H1 (cell line): Measurements from ENCODE around the gene MTHFS. TPM values are rescaled to one million over a fixed set of nuclear protein-coding genes. Genes with fewer than 3 reads are reported as not detected.

Experiments
- CTCF ChIA-PET: fragments of 300-600 bp; sonication (Branson Sonifier 250); formaldehyde crosslinking; loops from one replicate; lab custom pipeline; 2021; ENCODE audit not compliant: partially characterized antibody; lab: Charles Lee
- POLR2A ChIA-PET: fragments of 300-600 bp; sonication (Branson Sonifier 250); formaldehyde crosslinking; loops from one replicate; lab custom pipeline; 2021; ENCODE audit warnings: inconsistent platforms; ENCODE audit not compliant: partially characterized antibody; lab: Charles Lee
- DNase-seq, 2 experiments: peaks; one replicate each; pipeline versions ENCODE4 v3.0.0 to v3.0.0-alpha.2; 2010 to 2022; ENCODE audit warnings: low spot score in 2 of 2, low read depth in 1 of 2, mixed read lengths in 1 of 2
- FAIRE-seq: peaks from 2 replicates; lab custom pipeline; 2011; peaks lifted over from hg19 to GRCh38; lab: Jason Lieb, UNC
- H2AFZ ChIP-seq: 2 replicates; pipeline ENCODE4 v1.8.1; 2012; ENCODE audit warnings: low read length, inconsistent platforms
- H2AK5ac ChIP-seq: 2 replicates; pipeline ENCODE4 v1.6.1; 2013; ENCODE audit warnings: low read depth, low read length
- H2BK120ac ChIP-seq: replicated peaks from 2 replicates; pipeline ENCODE3; 2013; ENCODE audit warnings: low read depth, low read length, inconsistent platforms
- H2BK12ac ChIP-seq: 2 replicates; pipeline ENCODE4 v1.6.1; 2013; ENCODE audit warnings: low read depth, low read length
- H2BK15ac ChIP-seq: 2 replicates; pipeline ENCODE4 v1.6.1; 2013; ENCODE audit warnings: low read length
- H2BK20ac ChIP-seq: 2 replicates; pipeline ENCODE4 v1.6.1; 2013; ENCODE audit warnings: low read length
- H2BK5ac ChIP-seq: 2 replicates; pipeline ENCODE4 v1.6.1; 2013; ENCODE audit warnings: low read depth, low read length
- H3K14ac ChIP-seq: 2 replicates; pipeline ENCODE4 v1.6.1; 2013; ENCODE audit warnings: inconsistent platforms; ENCODE audit not compliant: insufficient read length
- H3K18ac ChIP-seq: 2 replicates; pipeline ENCODE4 v1.6.1; 2013; ENCODE audit warnings: low read length; ENCODE audit errors: extremely low read depth
- H3K23ac ChIP-seq: 2 replicates; pipeline ENCODE4 v1.6.1; 2013; ENCODE audit warnings: inconsistent platforms; ENCODE audit not compliant: insufficient read length
- H3K23me2 ChIP-seq: 2 replicates; pipeline ENCODE4 v1.6.1; 2013; ENCODE audit warnings: low read depth, low read length
- H3K27ac ChIP-seq: 2 replicates; pipeline ENCODE4 v1.6.1; 2011; ENCODE audit warnings: low read depth, low read length, inconsistent platforms
- H3K27me3 ChIP-seq, 4 experiments: replicated peaks in 1 of 4; 1 replicate in 1 of 4; 2 replicates in 3 of 4; pipeline versions ENCODE4 v1.6.1 to v1.8.1; 2011 to 2013; ENCODE audit warnings: low read length in 3 of 4, mild to moderate bottlenecking in 3 of 4, inconsistent platforms in 2 of 4, mixed read lengths in 2 of 4, moderate library complexity in 1 of 4; ENCODE audit not compliant: control insufficient read depth in 3 of 4, insufficient read depth in 3 of 4; ENCODE audit errors: extremely low read depth in 1 of 4
- H3K36me3 ChIP-seq, 4 experiments: 2 replicates each; pipeline versions ENCODE4 v1.6.1 to v1.8.1; 2011 to 2013; ENCODE audit warnings: mild to moderate bottlenecking in 4 of 4, low read length in 3 of 4, moderate library complexity in 2 of 4, control low read depth in 1 of 4, inconsistent platforms in 1 of 4; ENCODE audit not compliant: insufficient read depth in 4 of 4, control insufficient read depth in 2 of 4
- H3K4ac ChIP-seq: replicated peaks from 2 replicates; pipeline ENCODE3; 2013; ENCODE audit warnings: low read length, low read depth, mixed read lengths, inconsistent platforms; ENCODE audit not compliant: insufficient read length
- H3K4me1 ChIP-seq, 4 experiments: replicated peaks in 1 of 4; 1 replicate in 1 of 4; 2 replicates in 3 of 4; pipeline versions ENCODE4 v1.6.1 to v1.8.1; 2011 to 2013; ENCODE audit warnings: low read length in 3 of 4, inconsistent platforms in 2 of 4, mixed read lengths in 1 of 4; ENCODE audit not compliant: insufficient read depth in 4 of 4, control insufficient read depth in 3 of 4
- H3K4me2 ChIP-seq, 2 experiments: 2 replicates each; pipeline versions ENCODE4 v1.6.1 to v1.8.1; 2011 to 2013; ENCODE audit warnings: low read depth in 2 of 2, low read length in 2 of 2, control low read depth in 1 of 2, inconsistent platforms in 1 of 2, mild to moderate bottlenecking in 1 of 2; ENCODE audit not compliant: insufficient read depth in 1 of 2
- H3K4me3 ChIP-seq, 4 experiments: fragments of 200-600, 300-600 bp in 1 of 4; sonication (generic), shearing (Covaris generic), sonication (Bioruptor Twin) in 1 of 4; 2 replicates each; pipeline versions ENCODE4 v1.5.1 to v1.8.1; 2011 to 2016; ENCODE audit warnings: low read length in 4 of 4, low read depth in 3 of 4, control low read depth in 2 of 4, inconsistent platforms in 2 of 4, mild to moderate bottlenecking in 2 of 4, mixed read lengths in 1 of 4, moderate library complexity in 1 of 4; ENCODE audit not compliant: insufficient read depth in 2 of 4; ENCODE audit errors: extremely low read depth in 1 of 4
- H3K56ac ChIP-seq: replicated peaks from 2 replicates; pipeline ENCODE3; 2013; ENCODE audit warnings: low read depth, mild to moderate bottlenecking, mixed read lengths, low read length, inconsistent platforms; ENCODE audit not compliant: insufficient read length
- H3K79me1 ChIP-seq: 2 replicates; pipeline ENCODE4 v1.6.1; 2013; ENCODE audit warnings: low read depth, low read length, control low read depth
- H3K79me2 ChIP-seq, 2 experiments: 2 replicates each; pipeline versions ENCODE4 v1.6.1 to v1.8.1; 2012 to 2013; ENCODE audit warnings: low read length in 2 of 2, mild to moderate bottlenecking in 2 of 2, inconsistent platforms in 1 of 2; ENCODE audit not compliant: insufficient read depth in 2 of 2, control insufficient read depth in 1 of 2
- H3K9ac ChIP-seq, 4 experiments: replicated peaks in 1 of 4; 1 replicate in 1 of 4; 2 replicates in 3 of 4; pipeline versions ENCODE4 v1.6.1 to v1.8.1; 2011 to 2013; ENCODE audit warnings: low read depth in 3 of 4, low read length in 3 of 4, control low read depth in 2 of 4, mild to moderate bottlenecking in 2 of 4, moderate library complexity in 2 of 4, inconsistent platforms in 1 of 4; ENCODE audit errors: extremely low read depth in 1 of 4
- H3K9me3 ChIP-seq, 2 experiments: 2 replicates each; pipeline versions ENCODE4 v1.6.1 to v1.8.1; 2012 to 2013; ENCODE audit warnings: mild to moderate bottlenecking in 2 of 2, moderate library complexity in 2 of 2, control low read depth in 1 of 2, inconsistent platforms in 1 of 2, low read depth in 1 of 2, low read length in 1 of 2, mixed read lengths in 1 of 2; ENCODE audit not compliant: insufficient read depth in 2 of 2
- H4K20me1 ChIP-seq, 2 experiments: replicated peaks in 1 of 2; 2 replicates each; pipeline versions ENCODE3 to v1.8.1; 2011 to 2013; ENCODE audit warnings: inconsistent platforms in 2 of 2, low read length in 2 of 2, mild to moderate bottlenecking in 1 of 2; ENCODE audit not compliant: insufficient read depth in 2 of 2, control insufficient read depth in 1 of 2
- H4K5ac ChIP-seq: 2 replicates; pipeline ENCODE4 v1.6.1; 2013; ENCODE audit warnings: low read length, low read depth, mixed read lengths, inconsistent platforms; ENCODE audit not compliant: insufficient read length
- H4K8ac ChIP-seq: 2 replicates; pipeline ENCODE4 v1.8.0; 2013; ENCODE audit warnings: mild to moderate bottlenecking, moderate library complexity, low read length, inconsistent platforms; ENCODE audit not compliant: insufficient read depth; ENCODE audit errors: extremely low read depth
- H4K91ac ChIP-seq: replicated peaks from 2 replicates; pipeline ENCODE3; 2013; ENCODE audit warnings: low read length, mixed read lengths, inconsistent platforms; ENCODE audit not compliant: insufficient read length
- ASH2L ChIP-seq: fragments of 200-600, 300-600 bp; sonication (generic); IDR thresholded peaks from one replicate; pipeline ENCODE4 v1.7.1; 2017; ENCODE audit warnings: low read length
- CBX5 ChIP-seq: fragments of 300-800, 300-1000 bp; sonication (generic); IDR thresholded peaks from 2 replicates; pipeline ENCODE4 v1.7.1; 2016; ENCODE audit warnings: antibody characterized with exemption, low read length, low read depth
- EGR1 ChIP-seq: IDR thresholded peaks from 2 replicates; pipeline ENCODE4 v1.6.1; 2011; ENCODE audit warnings: low read depth, low read length, borderline replicate concordance
- POLR2A ChIP-seq, 2 experiments: IDR thresholded peaks; 1 replicate in 1 of 2; 2 replicates in 1 of 2; pipeline ENCODE4 v1.6.1; 2011; ENCODE audit warnings: low read depth in 2 of 2, low read length in 2 of 2, mild to moderate bottlenecking in 2 of 2; ENCODE audit errors: control extremely low read depth in 1 of 2
- POU5F1 ChIP-seq: IDR thresholded peaks from 2 replicates; pipeline ENCODE4 v1.6.1; 2011; ENCODE audit warnings: low read depth, mild to moderate bottlenecking, low read length, moderate library complexity
- RXRA ChIP-seq: IDR thresholded peaks from 2 replicates; pipeline ENCODE4 v1.6.1; 2011; ENCODE audit warnings: low read depth, mild to moderate bottlenecking, low read length, moderate library complexity; ENCODE audit not compliant: insufficient read depth
- SAP30 ChIP-seq: fragments of 300-600 bp; sonication (generic); IDR thresholded peaks from 2 replicates; pipeline ENCODE4 v1.7.1; 2012; ENCODE audit warnings: low read length, moderate library complexity, mild to moderate bottlenecking, inconsistent platforms; ENCODE audit not compliant: insufficient read depth, insufficient replicate concordance
- SIX5 ChIP-seq: IDR thresholded peaks from 2 replicates; pipeline ENCODE4 v1.6.1; 2011; ENCODE audit warnings: mild to moderate bottlenecking, low read depth, low read length
- TCF12 ChIP-seq: IDR thresholded peaks from 2 replicates; pipeline ENCODE4 v1.6.1; 2011; ENCODE audit warnings: low read depth, mild to moderate bottlenecking, low read length
- WGBS, 2 experiments: shearing (Covaris generic) in 1 of 2; methylation state at CpG; one replicate each; pipeline versions ENCODE4 v1.1.6 to v1.1.7; 2013 to 2015; ENCODE audit warnings: low lambda C conversion rate in 2 of 2, mixed read lengths in 2 of 2, inconsistent platforms in 1 of 2, low coverage in 1 of 2, missing lambda C conversion rate in 1 of 2; ENCODE audit not compliant: insufficient replicate concordance in 2 of 2, insufficient coverage in 1 of 2, insufficient read length in 1 of 2; ENCODE audit errors: extremely low coverage in 1 of 2, missing lambda C conversion rate in 1 of 2; 5-methylcytosine and 5-hydroxymethylcytosine counted together
- polyA plus RNA-seq, 7 experiments: library from polyadenylated mRNA; depleted of rRNA in 3 of 7; stranded (reverse) in 5 of 7; unstranded in 2 of 7; fragments of >200 nt in 5 of 7; fragments of 200-250 nt in 2 of 7; gene quantifications; 1 replicate in 5 of 7; 2 replicates in 1 of 7; 4 replicates in 1 of 7; pipeline versions ENCODE4 v1.2.1 to v1.2.3, GENCODE V29; 2011 to 2013; ENCODE audit warnings: missing spikeins in 2 of 7, mixed read lengths in 2 of 7
- total RNA-seq: library from RNA; stranded (reverse); fragmentation: NEBNext Ultra II Directional; extraction: Animal tissue kit (Norgen Biotek cat#: 25700); gene quantifications from 2 replicates; pipeline ENCODE4 v1.2.1, GENCODE V29; 2021
- TF ChIP-seq, protein P1 (sequence below): IDR thresholded peaks from 2 replicates; pipeline ENCODE4 v1.6.1; 2011; ENCODE audit warnings: low read length, improper control_type of control experiment
- TF ChIP-seq, protein P2 (sequence below): IDR thresholded peaks from 2 replicates; pipeline ENCODE4 v1.6.1; 2012; ENCODE audit warnings: inconsistent platforms

Gene MTHFS
- total and polyA plus RNA-seq, 2 of the 8 experiments (the other 6 are each of a cell fraction or from before 2014, with no cell fraction given) = 27.3 to 37.2 TPM

DNA sequence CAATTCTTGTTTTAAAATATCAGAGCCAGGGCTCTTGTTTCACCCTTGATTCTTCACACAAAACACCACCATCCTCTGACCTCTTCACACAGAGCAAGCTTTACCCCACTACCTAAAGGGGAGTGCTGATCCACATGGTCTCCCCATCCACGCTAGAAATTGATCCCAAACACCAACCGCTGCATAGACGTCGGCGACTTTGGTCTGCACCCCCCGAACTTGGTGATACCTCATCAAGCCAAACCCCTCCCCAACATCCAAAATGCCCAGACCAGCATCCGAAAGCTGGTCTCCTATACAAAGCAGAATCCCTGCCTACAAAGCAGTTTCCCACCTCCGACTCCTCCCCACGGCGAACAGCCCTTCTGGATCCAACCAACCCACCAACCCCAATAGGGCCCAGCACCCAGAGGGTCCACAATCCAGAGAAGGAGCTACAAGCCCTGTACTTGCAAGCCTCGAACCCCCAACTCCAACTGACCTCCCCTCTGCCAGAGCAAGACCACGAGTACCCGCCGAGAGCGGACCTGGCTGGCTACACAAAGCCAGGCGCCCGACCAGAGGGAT, 25.8 kb upstream of the MTHFS start:
- no peak overlapping the region for H2BK15ac ChIP-seq
- H2BK120ac ChIP-seq = no peak overlapping the region
- peak overlapping the region; percentile 74 for H4K5ac ChIP-seq
- H3K9me3 ChIP-seq = no peaks in the 10 kb centered on the region; a peak in 1 of 4 replicates
- no peaks in the 10 kb centered on the region for H3K27me3 ChIP-seq
- no peak overlapping the region for H3K4ac ChIP-seq
- WGBS, 2 experiments = 2% methylated on average over 15 of the region's 17 CpGs; no CpG with 5 or more reads in 1 of the 2 experiments
- POLR2A ChIA-PET = interaction anchor here (0.7 to 4.4 kb wide), 12 partner anchors 9 to 216 kb away, joined by 3 to 42 read pairs (median 6); partner anchors contain the start of genes MTHFS and ZFAND6
- peaks cover 9% of the 10 kb centered on the region; the same call in 1 of the 2 replicates for H3K23me2 ChIP-seq
- peak overlapping the region; percentile 92 to 99 for H3K4me2 ChIP-seq
- no peak overlapping the region for H3K14ac ChIP-seq
- H3K27ac ChIP-seq = peak overlapping the region; percentile 81
- H3K9ac ChIP-seq = peak overlapping the region; percentile 93 to 99 (median 94)
- no peak overlapping the region for H2AFZ ChIP-seq
- DNase-seq (peak; percentile 10 to 68), FAIRE-seq (no peak)
- H3K4me1 ChIP-seq = peaks cover 0 to 24% (median 11%) of the 10 kb centered on the region in 4 experiments; a peak in 5 of 7 replicates
- H3K79me1 ChIP-seq = peaks cover 6% of the 10 kb centered on the region; the same call in 1 of the 2 replicates
- no peak overlapping the region for H3K56ac ChIP-seq
- peaks cover 0 to 21% (median 0%) of the 10 kb centered on the region in 4 experiments; a peak in 1 of 8 replicates for H3K36me3 ChIP-seq
- H4K91ac ChIP-seq = peak overlapping the region; percentile 81
- H2BK12ac ChIP-seq = peak overlapping the region; percentile 75; the same call in 1 of the 2 replicates
- peak overlapping the region; percentile 87 to 95 (median 90) for H3K4me3 ChIP-seq
- H4K8ac ChIP-seq = peak overlapping the region; percentile 81; the same call in 1 of the 2 replicates
- H3K18ac ChIP-seq = peak overlapping the region; percentile 71; the same call in 1 of the 2 replicates
- no peak overlapping the region for H2BK20ac ChIP-seq
- H2AK5ac ChIP-seq = peak overlapping the region; percentile 86; the same call in 1 of the 2 replicates
- H3K79me2 ChIP-seq = peaks cover 11 to 29% of the 10 kb centered on the region in 2 experiments; a peak in 3 of 4 replicates
- no peak overlapping the region for H3K23ac ChIP-seq
- CTCF ChIA-PET = interaction anchor here (0.6 to 1.6 kb wide), 11 partner anchors 9 to 541 kb away, joined by 3 to 4 read pairs (median 3); partner anchors contain the start of gene ZFAND6
- no peaks in the 10 kb centered on the region for H4K20me1 ChIP-seq
- peak overlapping the region; percentile 95 for H2BK5ac ChIP-seq
- TF ChIP-seq POLR2A (IDR thresholded peaks at IDR 0.05; ENCODE audit: control extremely low read depth in 1 of 2, low read depth in 2 of 2, low read length in 2 of 2) = peak in 1 of 2 experiments; percentile 53
- TF ChIP-seq ASH2L = no peak
- TF ChIP-seq, protein P1, sequence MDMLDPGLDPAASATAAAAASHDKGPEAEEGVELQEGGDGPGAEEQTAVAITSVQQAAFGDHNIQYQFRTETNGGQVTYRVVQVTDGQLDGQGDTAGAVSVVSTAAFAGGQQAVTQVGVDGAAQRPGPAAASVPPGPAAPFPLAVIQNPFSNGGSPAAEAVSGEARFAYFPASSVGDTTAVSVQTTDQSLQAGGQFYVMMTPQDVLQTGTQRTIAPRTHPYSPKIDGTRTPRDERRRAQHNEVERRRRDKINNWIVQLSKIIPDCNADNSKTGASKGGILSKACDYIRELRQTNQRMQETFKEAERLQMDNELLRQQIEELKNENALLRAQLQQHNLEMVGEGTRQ = no peak
- no peak for TF ChIP-seq POU5F1
- TF ChIP-seq, protein P2, sequence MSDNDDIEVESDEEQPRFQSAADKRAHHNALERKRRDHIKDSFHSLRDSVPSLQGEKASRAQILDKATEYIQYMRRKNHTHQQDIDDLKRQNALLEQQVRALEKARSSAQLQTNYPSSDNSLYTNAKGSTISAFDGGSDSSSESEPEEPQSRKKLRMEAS = peak; percentile 49; the same call in 1 of the 2 replicates
- TF ChIP-seq SIX5 = no peak
- TF ChIP-seq CBX5 = no peak
- no peak for TF ChIP-seq RXRA
- no peak for TF ChIP-seq TCF12
- TF ChIP-seq SAP30 = peak; percentile 78
- no peak for TF ChIP-seq EGR1
